PFSK-1 (cell line): ENCODE results near the gene SFI1.
A peak's percentile ranks its signal among the peaks of the same experiment; 100 is the strongest.

Experiments used
- FOXP2 ChIP-seq: optimal IDR thresholded peaks from 2 replicates; pipeline ENCODE3; 2011; ENCODE audit warnings: borderline replicate concordance, control low read depth, inconsistent platforms; ENCODE audit not compliant: insufficient read depth; ENCODE audit errors: extremely low read length, extremely low read depth
- POLR2AphosphoS5 ChIP-seq: IDR thresholded peaks from 2 replicates; pipeline ENCODE4 v1.6.1; 2012; ENCODE audit warnings: low read depth, mild to moderate bottlenecking, control low read depth, low read length, moderate library complexity
- SIN3A ChIP-seq: IDR thresholded peaks from 2 replicates; pipeline ENCODE4 v1.6.1; 2012; ENCODE audit warnings: mild to moderate bottlenecking, low read length, moderate library complexity, borderline replicate concordance; ENCODE audit not compliant: insufficient read depth
- TAF1 ChIP-seq: IDR thresholded peaks from 2 replicates; pipeline ENCODE4 v1.6.1; 2012; ENCODE audit warnings: low read length, control low read depth, borderline replicate concordance; ENCODE audit not compliant: insufficient read depth
- TF ChIP-seq, protein P1 (sequence below), 2 experiments: IDR thresholded peaks; 2 replicates each; pipeline versions ENCODE4 v1.6.1 to v1.8.0; 2011 to 2012; ENCODE audit warnings: low read depth in 2 of 2, low read length in 2 of 2, control low read depth in 1 of 2, inconsistent platforms in 1 of 2, mild to moderate bottlenecking in 1 of 2, moderate library complexity in 1 of 2; ENCODE audit not compliant: insufficient read depth in 1 of 2

SFI1 gene

DNA sequence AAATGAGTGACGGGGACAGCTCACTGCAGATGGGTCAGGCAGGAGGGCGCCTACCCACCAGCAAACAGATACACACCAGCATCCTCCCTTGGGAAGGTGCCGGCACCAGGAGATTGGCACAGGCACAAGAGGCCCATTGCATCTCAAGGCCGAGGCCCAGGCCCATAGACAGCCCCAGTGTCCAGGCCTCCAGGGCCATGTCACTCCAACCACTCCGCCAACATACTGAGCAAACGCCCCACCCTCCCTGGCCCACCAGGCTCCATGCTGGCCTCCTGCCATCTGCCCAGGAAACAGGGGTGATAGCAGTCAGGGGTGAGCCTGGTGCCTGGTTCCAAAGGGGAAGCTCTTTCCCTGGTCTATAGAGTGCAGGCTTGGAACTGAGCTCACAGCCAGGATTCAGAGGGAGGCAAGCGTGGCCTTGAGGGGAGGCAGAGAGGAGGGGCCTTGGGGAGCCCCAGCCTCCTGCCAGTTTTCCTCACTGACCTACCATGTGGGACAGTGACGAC lies 130.9 kb downstream of the SFI1 start:
- TF ChIP-seq SIN3A = no peak
- TF ChIP-seq, protein P1, sequence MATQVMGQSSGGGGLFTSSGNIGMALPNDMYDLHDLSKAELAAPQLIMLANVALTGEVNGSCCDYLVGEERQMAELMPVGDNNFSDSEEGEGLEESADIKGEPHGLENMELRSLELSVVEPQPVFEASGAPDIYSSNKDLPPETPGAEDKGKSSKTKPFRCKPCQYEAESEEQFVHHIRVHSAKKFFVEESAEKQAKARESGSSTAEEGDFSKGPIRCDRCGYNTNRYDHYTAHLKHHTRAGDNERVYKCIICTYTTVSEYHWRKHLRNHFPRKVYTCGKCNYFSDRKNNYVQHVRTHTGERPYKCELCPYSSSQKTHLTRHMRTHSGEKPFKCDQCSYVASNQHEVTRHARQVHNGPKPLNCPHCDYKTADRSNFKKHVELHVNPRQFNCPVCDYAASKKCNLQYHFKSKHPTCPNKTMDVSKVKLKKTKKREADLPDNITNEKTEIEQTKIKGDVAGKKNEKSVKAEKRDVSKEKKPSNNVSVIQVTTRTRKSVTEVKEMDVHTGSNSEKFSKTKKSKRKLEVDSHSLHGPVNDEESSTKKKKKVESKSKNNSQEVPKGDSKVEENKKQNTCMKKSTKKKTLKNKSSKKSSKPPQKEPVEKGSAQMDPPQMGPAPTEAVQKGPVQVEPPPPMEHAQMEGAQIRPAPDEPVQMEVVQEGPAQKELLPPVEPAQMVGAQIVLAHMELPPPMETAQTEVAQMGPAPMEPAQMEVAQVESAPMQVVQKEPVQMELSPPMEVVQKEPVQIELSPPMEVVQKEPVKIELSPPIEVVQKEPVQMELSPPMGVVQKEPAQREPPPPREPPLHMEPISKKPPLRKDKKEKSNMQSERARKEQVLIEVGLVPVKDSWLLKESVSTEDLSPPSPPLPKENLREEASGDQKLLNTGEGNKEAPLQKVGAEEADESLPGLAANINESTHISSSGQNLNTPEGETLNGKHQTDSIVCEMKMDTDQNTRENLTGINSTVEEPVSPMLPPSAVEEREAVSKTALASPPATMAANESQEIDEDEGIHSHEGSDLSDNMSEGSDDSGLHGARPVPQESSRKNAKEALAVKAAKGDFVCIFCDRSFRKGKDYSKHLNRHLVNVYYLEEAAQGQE (IDR thresholded peaks at IDR 0.05; ENCODE audit: insufficient read depth in 1 of 2, low read depth in 2 of 2, low read length in 2 of 2) = no peak
- no peak for TF ChIP-seq TAF1
- TF ChIP-seq FOXP2 = no peak
- TF ChIP-seq POLR2AphosphoS5 = no peak

DNA sequence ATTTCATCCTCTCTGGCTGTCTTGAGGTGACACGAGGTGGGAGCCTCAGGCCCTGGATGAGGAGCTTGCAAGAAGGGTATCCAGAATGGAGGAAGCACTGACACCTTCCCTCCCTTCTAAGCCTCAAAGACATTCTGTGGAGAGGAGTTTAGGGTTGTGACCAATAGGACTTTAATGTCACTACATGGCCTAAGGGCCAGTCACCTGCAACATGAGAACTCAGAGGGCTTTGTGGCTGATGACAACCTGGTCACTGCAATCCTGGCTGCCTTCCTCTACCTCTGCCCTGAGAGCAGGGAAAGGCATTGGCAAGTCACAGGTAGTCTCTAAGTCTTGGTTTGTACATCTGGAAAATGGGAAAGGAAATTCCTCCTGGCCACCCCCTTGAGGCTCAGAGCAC lies 132.0 kb downstream of the SFI1 start:
- TF ChIP-seq SIN3A = no peak

DNA sequence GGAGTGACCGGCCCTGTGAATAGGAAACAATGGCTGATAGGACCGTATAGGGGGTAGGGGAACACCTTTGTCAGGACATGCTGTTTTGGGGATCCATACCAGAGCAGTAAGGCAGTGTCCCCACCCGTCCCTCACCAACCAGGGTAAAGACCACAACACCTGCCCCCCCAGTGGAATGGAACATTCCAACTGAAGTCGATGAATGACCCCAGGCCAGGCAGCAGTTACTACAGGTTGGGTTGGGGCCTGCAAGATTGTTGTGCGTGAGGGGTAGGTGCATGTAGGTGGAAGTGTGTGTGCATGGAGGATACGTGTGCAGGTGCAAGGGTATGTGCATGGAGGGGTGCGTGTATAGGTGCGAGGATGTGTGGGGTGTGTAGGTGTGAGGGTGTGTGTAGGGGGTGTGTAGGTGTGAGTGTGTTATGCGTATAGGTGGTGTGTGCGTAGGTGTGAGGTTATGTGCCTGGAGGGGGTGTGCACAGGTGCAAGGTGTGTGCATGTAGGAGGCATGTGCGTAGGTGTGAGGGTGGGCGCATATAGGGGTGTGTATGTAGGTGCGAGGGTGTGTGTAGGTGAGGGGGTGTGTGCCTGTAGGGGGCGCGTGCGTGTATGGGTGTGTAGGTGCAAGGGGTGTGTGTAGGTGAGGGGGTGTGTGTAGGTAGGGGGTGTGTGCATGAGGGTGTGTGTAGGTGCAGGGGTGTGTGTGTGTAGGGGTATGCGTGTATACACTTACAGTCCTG lies 132.8 kb downstream of the SFI1 start:
- TF ChIP-seq TAF1 (no peak), POLR2AphosphoS5 (no peak), SIN3A (no peak), FOXP2 (no peak)
- TF ChIP-seq, protein P1 (IDR thresholded peaks at IDR 0.05; ENCODE audit: insufficient read depth in 1 of 2, low read depth in 2 of 2, low read length in 2 of 2) = no peak

DNA sequence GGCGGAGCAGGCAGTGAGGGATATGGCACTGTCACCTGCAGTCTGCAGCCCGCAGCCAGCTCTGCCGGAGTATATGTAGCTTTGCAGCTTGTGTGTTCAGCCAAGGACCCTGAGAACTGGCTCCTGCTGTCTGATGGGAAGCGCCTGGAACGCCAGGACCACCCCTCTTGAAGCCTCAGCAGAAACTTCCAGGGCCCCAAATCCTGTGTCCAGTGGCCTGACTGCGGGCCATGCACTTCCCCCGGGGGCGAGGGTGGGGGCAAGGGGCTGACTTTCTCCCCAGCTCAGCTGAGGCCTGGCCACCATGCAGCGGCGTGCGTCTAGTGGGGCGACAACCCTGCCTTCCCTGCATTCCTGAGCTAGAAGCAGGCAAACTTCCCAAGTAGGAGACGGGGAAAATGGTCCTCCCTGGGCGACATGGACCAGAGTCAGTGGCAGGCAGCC lies 133.4 kb downstream of the SFI1 start:
- TF ChIP-seq POLR2AphosphoS5 (no peak), TAF1 (no peak), FOXP2 (no peak), SIN3A (no peak)
- TF ChIP-seq, protein P1 (IDR thresholded peaks at IDR 0.05; ENCODE audit: insufficient read depth in 1 of 2, low read depth in 2 of 2, low read length in 2 of 2) = no peak

DNA sequence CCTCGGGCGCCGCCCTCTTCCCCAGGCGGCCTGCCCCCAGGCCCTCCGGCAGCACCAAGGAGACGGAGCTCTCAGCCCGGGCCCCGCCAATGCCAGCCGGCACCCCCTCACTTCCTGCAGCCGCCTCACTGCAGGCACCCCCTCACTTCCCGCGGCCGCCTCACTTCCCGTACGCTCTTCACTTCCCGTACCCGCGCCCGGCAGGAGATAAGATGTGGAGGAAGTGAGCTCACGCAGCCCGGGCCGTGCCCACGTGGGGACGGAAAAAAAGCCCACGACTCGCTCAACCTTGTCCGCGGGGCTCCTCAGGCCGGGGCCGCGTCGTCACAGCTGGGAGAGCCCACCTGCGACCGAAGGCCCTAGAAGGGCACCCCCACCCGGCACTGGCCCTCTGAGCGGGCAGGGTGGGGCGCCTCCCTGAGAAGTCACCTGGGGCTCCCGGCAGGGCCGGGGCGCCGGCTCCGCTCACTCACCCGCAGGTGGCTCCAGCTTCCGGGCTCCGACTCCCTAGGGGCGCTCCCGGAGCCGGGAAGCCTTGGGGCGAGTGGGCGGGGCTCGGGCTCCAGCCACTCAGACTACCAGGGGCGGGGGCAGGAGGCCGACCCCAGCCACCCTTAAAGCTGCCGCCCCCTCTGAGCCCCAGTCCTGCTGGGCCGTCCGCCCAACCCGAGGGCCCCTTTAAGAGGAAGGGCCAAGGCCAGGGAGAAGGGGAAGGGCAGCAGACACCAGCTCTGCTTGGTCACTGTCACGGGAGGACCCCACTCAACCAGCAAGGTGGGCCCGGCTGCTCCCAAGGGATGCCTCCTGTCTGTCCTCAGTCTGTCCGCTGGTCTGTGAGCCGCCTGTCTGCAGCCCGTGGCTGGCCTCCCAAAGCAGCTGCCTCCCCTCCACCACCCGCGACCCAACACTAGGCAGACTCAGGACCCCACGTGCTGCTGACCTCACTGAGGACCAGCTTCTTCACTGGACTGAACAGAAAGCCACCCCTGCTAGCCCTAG lies 134.3 kb downstream of the SFI1 start:
- TF ChIP-seq FOXP2 = peak; percentile 54
- TF ChIP-seq SIN3A = 0 out of 2 replicates have a peak, but pooled peaks have one; percentile 2
- TF ChIP-seq TAF1 = 0 out of 2 replicates have a peak, but pooled peaks have one; percentile 47
- TF ChIP-seq, protein P1 (IDR thresholded peaks at IDR 0.05; ENCODE audit: insufficient read depth in 1 of 2, low read depth in 2 of 2, low read length in 2 of 2) = no peak
- peak; percentile 43; the same call in 1 of the 2 replicates for TF ChIP-seq POLR2AphosphoS5
